Measurements from ENCODE around the gene KRTAP1-3. TPM values are rescaled to one million over a fixed set of nuclear protein-coding genes. Genes with fewer than 3 reads are reported as not detected.

Gene KRTAP1-3
- total and polyA plus RNA-seq, 2 of the 4 experiments (the other 2 are of a cell fraction) = not detected

DNA sequence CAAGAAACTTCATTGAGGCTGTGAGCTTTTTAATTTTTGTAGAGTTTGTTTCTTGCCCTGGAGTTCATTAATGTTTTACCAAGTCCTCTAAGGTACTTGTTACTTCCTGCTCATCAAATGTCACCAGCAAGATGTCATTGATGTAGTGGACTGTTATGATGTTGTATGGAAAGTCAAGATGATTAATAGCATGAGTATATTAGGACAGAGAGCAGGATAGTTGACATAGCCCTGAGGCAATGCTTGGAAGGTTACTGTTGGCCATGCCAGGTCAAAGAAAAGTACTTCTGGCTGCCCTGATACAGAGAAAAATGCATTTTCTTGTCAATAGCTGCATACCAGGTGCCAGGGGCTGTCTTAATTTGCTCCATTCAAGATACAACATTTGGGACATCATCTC is 14.3 kb downstream of the KRTAP1-3 start:
- H2BK5ac ChIP-seq (ENCODE audit: low read depth, low read length, poor library complexity, severe bottlenecking) = no peak overlapping the region
- no peak overlapping the region for H2AK5ac ChIP-seq (ENCODE audit: low read depth, low read length)
- no peak overlapping the region for H2BK20ac ChIP-seq (ENCODE audit: low read depth, low read length)
- H3K79me1 ChIP-seq (ENCODE audit: low read depth in 1 of 2, low read length in 2 of 2) = no peaks in the 10 kb centered on the region
- no peak overlapping the region for H3K23ac ChIP-seq (ENCODE audit: low read depth, low read length)
- no peak overlapping the region for H3K4me3 ChIP-seq (ENCODE audit: insufficient read depth, low read depth, low read length)
- CTCF ChIA-PET = interaction anchor here (1.0 kb wide), 1 partner anchor 11 kb away, joined by 3 read pairs; no protein-coding TSS in a partner anchor
- H3K9me1 ChIP-seq (ENCODE audit: insufficient read depth, low read length) = no peaks in the 10 kb centered on the region
- no peak overlapping the region for H4K91ac ChIP-seq (ENCODE audit: insufficient read depth, low read depth, low read length)
- H3K27me3 ChIP-seq (ENCODE audit: control insufficient read depth, insufficient read depth, low read length) = no peaks in the 10 kb centered on the region; the same call in 1 of the 2 replicates
- H4K20me1 ChIP-seq (ENCODE audit: insufficient read depth, low read length) = no peaks in the 10 kb centered on the region
- no peaks in the 10 kb centered on the region for H3K36me3 ChIP-seq (ENCODE audit: control insufficient read depth, insufficient read depth, low read length)
- no peak for DNase-seq
- H4K5ac ChIP-seq (ENCODE audit: low read depth, low read length) = no peak overlapping the region
- POLR2A ChIA-PET (ENCODE audit: unreplicated experiment) = no interaction called here
- H3K4me2 ChIP-seq (ENCODE audit: low read depth, low read length) = no peak overlapping the region
- ATAC-seq (ENCODE audit: low read depth) = no peak
- H2AFZ ChIP-seq (replicated peaks; ENCODE audit: low read length, poor library complexity) = no peak overlapping the region
- no peak overlapping the region for H3K14ac ChIP-seq (replicated peaks; ENCODE audit: low read depth, low read length)
- H3K9me3 ChIP-seq (ENCODE audit: control insufficient read depth, insufficient read depth, low read length) = no peaks in the 10 kb centered on the region; the same call in 1 of the 2 replicates
- no peak overlapping the region for H3K18ac ChIP-seq (ENCODE audit: low read depth, low read length)
- dilution Hi-C loops (cut with HindIII; ENCODE audit: low sequenced_read_pairs, unreplicated experiment) (no loop called here), in situ Hi-C loops (cut with MboI; ENCODE audit: low sequenced_read_pairs) (no loop called here), intact Hi-C loops (cut with micrococcal nuclease) (no loop called here)
- H3K56ac ChIP-seq (ENCODE audit: extremely low read depth, insufficient read depth, low read length) = no peak overlapping the region
- TF ChIP-seq CEBPB (IDR thresholded peaks at IDR 0.05; ENCODE audit: low read depth, low read length) (no peak), NFE2L2 (IDR thresholded peaks at IDR 0.05; ENCODE audit: low read depth, low read length) (no peak), FOS (IDR thresholded peaks at IDR 0.05; ENCODE audit: low read depth, low read length) (no peak), POLR2A (IDR thresholded peaks at IDR 0.05; ENCODE audit: low read depth, low read length) (no peak)
- H3K9ac ChIP-seq (ENCODE audit: low read depth, low read length) = no peak overlapping the region
- H2AK9ac ChIP-seq (replicated peaks; ENCODE audit: low read depth, low read length, poor library complexity) = no peak overlapping the region
- H3K27ac ChIP-seq (ENCODE audit: insufficient read depth, low read length) = no peak overlapping the region
- no peak overlapping the region for H2BK120ac ChIP-seq (ENCODE audit: low read depth, low read length)
- BruUV-seq (replicated peaks) = no TSS peak
- no peak overlapping the region for H4K8ac ChIP-seq (ENCODE audit: low read depth in 2 of 2, low read length in 2 of 2)
- no peaks in the 10 kb centered on the region for H3K4me1 ChIP-seq (ENCODE audit: control insufficient read depth, insufficient read depth, low read length)
- H2BK15ac ChIP-seq (ENCODE audit: low read depth, low read length) = no peak overlapping the region
- no peak overlapping the region for H3K4ac ChIP-seq (ENCODE audit: low read depth, low read length)

Data from IMR-90 (cell line).